Endodermal cell (in vitro differentiated cells): ENCODE measurements around the gene AXIN1. TPM values are rescaled to one million over a fixed set of nuclear protein-coding genes. Genes with fewer than 3 reads are reported as not detected.

Experiments used
- DNase-seq: peaks from one replicate; pipeline ENCODE4 v3.0.0-alpha.2; 2017
- H3K27ac ChIP-seq: 2 replicates; pipeline ENCODE4 v1.5.1; 2013; ENCODE audit warnings: mild to moderate bottlenecking, low read depth, low read length, moderate library complexity
- H3K27me3 ChIP-seq: 2 replicates; pipeline ENCODE4 v1.6.1; 2013; ENCODE audit warnings: mild to moderate bottlenecking, low read length, moderate library complexity; ENCODE audit not compliant: insufficient read depth, control insufficient read depth, poor library complexity, severe bottlenecking
- H3K36me3 ChIP-seq: 2 replicates; pipeline ENCODE4 v1.7.0; 2013; ENCODE audit warnings: mild to moderate bottlenecking, low read length, moderate library complexity; ENCODE audit not compliant: control insufficient read depth, insufficient read depth
- H3K4me1 ChIP-seq: one replicate; pipeline ENCODE4 v1.7.0; 2013; ENCODE audit warnings: low read length; ENCODE audit not compliant: control insufficient read depth, insufficient read depth
- H3K4me3 ChIP-seq: 2 replicates; pipeline ENCODE4 v1.5.1; 2013; ENCODE audit warnings: mild to moderate bottlenecking, low read length, moderate library complexity
- H3K9ac ChIP-seq: 2 replicates; pipeline ENCODE4 v1.6.1; 2013; ENCODE audit warnings: mild to moderate bottlenecking, low read length, moderate library complexity; ENCODE audit not compliant: poor library complexity, severe bottlenecking; ENCODE audit errors: extremely low read depth
- H3K9me3 ChIP-seq: 2 replicates; pipeline ENCODE4 v1.6.1; 2013; ENCODE audit warnings: mild to moderate bottlenecking, low read length, moderate library complexity; ENCODE audit not compliant: control insufficient read depth
- H3K27ac Mint-ChIP-seq: 2 replicates; pipeline ENCODE4 v1.8.0; 2020; ENCODE audit warnings: mixed read lengths
- H3K27me3 Mint-ChIP-seq: 2 replicates; pipeline ENCODE4 v1.8.0; 2021; ENCODE audit warnings: mild to moderate bottlenecking, mixed read lengths; ENCODE audit not compliant: insufficient read depth
- H3K36me3 Mint-ChIP-seq: 2 replicates; pipeline ENCODE4 v1.8.0; 2020; ENCODE audit warnings: low read depth, mixed read lengths
- H3K4me1 Mint-ChIP-seq: 2 replicates; pipeline ENCODE4 v1.8.0; 2020; ENCODE audit warnings: mixed read lengths
- H3K4me3 Mint-ChIP-seq: 2 replicates; pipeline ENCODE4 v1.8.0; 2020; ENCODE audit warnings: mild to moderate bottlenecking, moderate library complexity, mixed read lengths
- H3K9me3 Mint-ChIP-seq: 2 replicates; pipeline ENCODE4 v1.8.0; 2020; ENCODE audit warnings: mild to moderate bottlenecking, mixed read lengths
- WGBS, 2 experiments: methylation state at CpG; one replicate each; pipeline versions ENCODE4 v1.1.5 to v1.1.7; 2013; ENCODE audit warnings: missing lambda C conversion rate in 2 of 2, mixed read lengths in 1 of 2; ENCODE audit not compliant: insufficient coverage in 1 of 2, insufficient read length in 1 of 2; 5-methylcytosine and 5-hydroxymethylcytosine counted together
- total RNA-seq, 2 donors: library from RNA; stranded (reverse); fragmentation: NEBNext Ultra II Directional in 1 of 2; extraction: Animal tissue kit (Norgen Biotek cat#: 25700) in 1 of 2; gene quantifications; 2 replicates in 1 of 2; 3 replicates in 1 of 2; pipeline ENCODE4 v1.2.1, GENCODE V29; 2021
- TF ChIP-seq, protein P1 (sequence below): fragments of 200-600 bp; sonication (generic); conservative IDR thresholded peaks from 2 replicates; pipeline ENCODE4 v1.5.0; 2021; ENCODE audit warnings: antibody characterized with exemption, mild to moderate bottlenecking

Gene AXIN1
- total RNA-seq, 2 donors from 2014 or later, result 36.5 to 37.3 TPM

DNA sequence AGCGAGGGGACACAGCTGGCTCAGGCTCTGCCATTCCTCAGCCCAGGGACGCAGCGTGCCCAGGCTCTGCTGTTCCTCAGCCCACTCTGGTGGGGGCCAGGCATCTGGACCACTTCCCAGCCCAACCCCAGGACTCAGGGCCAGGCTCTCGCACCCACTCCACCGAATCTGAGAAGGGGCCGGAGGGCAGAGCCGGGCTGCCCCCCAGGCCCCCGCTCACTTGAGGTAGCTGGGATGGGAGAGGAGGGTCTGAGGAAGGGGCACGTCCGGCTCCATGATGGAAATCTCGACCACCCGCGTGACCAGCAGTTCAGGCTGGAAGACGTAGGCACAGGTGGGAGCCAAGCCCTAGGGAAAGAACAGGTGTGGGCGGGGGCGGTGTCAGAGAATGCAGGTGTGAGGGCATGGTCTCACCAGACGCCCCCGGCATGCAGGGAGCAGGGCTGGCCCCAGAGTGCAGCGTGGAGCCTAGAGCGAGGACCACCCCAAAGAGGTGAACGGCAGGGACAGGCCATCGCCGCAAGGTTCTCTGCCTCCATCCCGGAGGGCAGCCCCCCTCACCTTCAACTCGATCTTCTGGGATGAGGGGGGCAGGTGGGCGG, 24.4 kb upstream of the AXIN1 start:
- H3K4me3 ChIP-seq, result no peak overlapping the region
- no peak overlapping the region for H3K27ac ChIP-seq
- H3K27me3 ChIP-seq, result no peaks in the 10 kb centered on the region
- Mint-ChIP-seq H3K36me3 (peaks cover 13% of the 10 kb centered on the region), H3K27ac (no peak overlapping the region), H3K4me1 (peaks cover 10% of the 10 kb centered on the region), H3K9me3 (no peaks in the 10 kb centered on the region), H3K27me3 (no peaks in the 10 kb centered on the region), H3K4me3 (no peak overlapping the region)
- H3K9me3 ChIP-seq, result no peaks in the 10 kb centered on the region
- H3K36me3 ChIP-seq, result peaks cover 22% of the 10 kb centered on the region
- H3K9ac ChIP-seq, result no peak overlapping the region
- TF ChIP-seq, protein P1, sequence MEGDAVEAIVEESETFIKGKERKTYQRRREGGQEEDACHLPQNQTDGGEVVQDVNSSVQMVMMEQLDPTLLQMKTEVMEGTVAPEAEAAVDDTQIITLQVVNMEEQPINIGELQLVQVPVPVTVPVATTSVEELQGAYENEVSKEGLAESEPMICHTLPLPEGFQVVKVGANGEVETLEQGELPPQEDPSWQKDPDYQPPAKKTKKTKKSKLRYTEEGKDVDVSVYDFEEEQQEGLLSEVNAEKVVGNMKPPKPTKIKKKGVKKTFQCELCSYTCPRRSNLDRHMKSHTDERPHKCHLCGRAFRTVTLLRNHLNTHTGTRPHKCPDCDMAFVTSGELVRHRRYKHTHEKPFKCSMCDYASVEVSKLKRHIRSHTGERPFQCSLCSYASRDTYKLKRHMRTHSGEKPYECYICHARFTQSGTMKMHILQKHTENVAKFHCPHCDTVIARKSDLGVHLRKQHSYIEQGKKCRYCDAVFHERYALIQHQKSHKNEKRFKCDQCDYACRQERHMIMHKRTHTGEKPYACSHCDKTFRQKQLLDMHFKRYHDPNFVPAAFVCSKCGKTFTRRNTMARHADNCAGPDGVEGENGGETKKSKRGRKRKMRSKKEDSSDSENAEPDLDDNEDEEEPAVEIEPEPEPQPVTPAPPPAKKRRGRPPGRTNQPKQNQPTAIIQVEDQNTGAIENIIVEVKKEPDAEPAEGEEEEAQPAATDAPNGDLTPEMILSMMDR, result no peak
- peaks cover 14% of the 10 kb centered on the region for H3K4me1 ChIP-seq
- DNase-seq, result no peak
- WGBS, 2 experiments, result 95 to 97% methylated on average over 15 to 26 of the region's 26 CpGs

DNA sequence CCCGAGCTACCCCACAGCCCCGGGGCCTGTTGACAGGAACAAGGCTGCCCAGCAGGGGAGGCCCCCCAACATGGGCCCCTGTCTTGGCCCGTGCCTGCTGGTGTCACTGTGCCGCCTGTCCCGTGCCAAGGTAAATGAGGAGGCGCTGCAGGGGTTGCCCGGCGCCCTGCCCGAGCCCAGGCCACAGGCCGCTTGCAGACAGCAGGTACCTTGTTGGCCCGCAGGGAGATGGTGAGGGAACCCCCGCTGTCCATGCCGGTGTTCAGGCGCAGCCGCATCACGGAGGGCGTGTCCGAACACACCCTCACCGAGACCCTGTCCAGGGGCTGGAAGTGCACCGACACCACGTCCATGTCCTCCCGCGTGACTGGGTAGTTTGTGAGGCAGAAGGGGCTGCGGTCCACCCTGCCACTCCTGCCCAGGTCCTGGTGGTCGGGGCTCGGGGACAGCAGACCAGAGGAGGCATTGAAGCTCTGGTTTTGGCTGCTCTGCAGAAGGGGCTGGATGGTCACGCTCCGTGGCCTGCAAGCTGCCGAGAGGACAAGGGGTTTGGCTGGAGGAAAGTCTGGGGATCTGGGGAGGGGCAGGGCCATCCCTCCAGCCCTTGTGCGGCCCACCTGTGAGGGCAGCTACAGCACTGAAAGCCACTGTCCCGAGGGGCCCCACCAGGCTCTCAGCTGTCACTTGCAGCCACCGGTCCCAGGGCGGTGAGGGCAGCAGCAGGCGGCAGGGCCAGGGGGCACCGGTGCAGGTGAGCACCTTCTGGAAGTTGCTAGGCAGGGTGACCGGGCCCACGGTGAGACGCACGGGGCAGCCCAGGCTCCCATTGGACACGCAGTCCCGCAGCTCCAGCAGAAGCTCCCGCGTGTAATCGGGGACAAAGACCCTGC, 23.6 kb upstream of the AXIN1 start:
- H3K4me1 ChIP-seq, result peaks cover 14% of the 10 kb centered on the region
- Mint-ChIP-seq H3K4me1 (peaks cover 10% of the 10 kb centered on the region), H3K27me3 (no peaks in the 10 kb centered on the region), H3K27ac (no peak overlapping the region), H3K9me3 (no peaks in the 10 kb centered on the region), H3K4me3 (no peak overlapping the region), H3K36me3 (peaks cover 13% of the 10 kb centered on the region)
- H3K36me3 ChIP-seq, result peaks cover 22% of the 10 kb centered on the region
- no peak overlapping the region for H3K4me3 ChIP-seq
- no peak overlapping the region for H3K27ac ChIP-seq
- TF ChIP-seq, protein P1, result no peak
- WGBS, 2 experiments, result 96 to 98% methylated on average over 38 to 44 of the region's 44 CpGs
- no peaks in the 10 kb centered on the region for H3K27me3 ChIP-seq
- DNase-seq, result no peak
- H3K9me3 ChIP-seq, result no peaks in the 10 kb centered on the region
- H3K9ac ChIP-seq, result no peak overlapping the region

DNA sequence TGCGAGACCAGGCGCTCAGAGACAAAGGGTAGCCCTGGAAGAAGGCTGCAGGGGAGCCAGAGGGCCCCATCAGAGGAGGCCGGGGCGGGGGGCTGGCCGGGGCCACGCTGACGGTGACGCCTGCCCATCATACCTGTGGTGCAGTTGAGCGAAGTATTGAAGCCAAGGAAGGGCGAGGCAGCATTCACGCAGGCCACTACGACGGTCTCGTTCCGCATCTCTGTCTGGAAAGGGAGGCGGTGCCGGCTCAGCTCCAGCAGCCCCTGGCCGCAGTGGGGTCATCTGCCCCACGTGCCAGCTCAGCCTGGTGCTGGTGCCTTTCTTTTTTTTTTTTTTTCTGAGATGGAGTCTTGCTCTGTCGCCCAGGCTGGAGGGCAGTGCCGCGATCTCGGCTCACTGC, 22.7 kb upstream of the AXIN1 start:
- peaks cover 13% of the 10 kb centered on the region for H3K36me3 Mint-ChIP-seq
- no peaks in the 10 kb centered on the region for H3K9me3 ChIP-seq
- no peak for DNase-seq
- no peak overlapping the region for H3K4me3 ChIP-seq
- H3K27ac ChIP-seq, result no peak overlapping the region
- no peak overlapping the region for H3K27ac Mint-ChIP-seq
- TF ChIP-seq, protein P1, result no peak
- no peaks in the 10 kb centered on the region for H3K27me3 Mint-ChIP-seq
- no peak overlapping the region for H3K9ac ChIP-seq
- WGBS, 2 experiments, result 92 to 97% methylated on average over 19 to 23 of the region's 23 CpGs
- H3K27me3 ChIP-seq, result no peaks in the 10 kb centered on the region
- peaks cover 14% of the 10 kb centered on the region for H3K4me1 ChIP-seq
- no peak overlapping the region for H3K4me3 Mint-ChIP-seq
- peaks cover 13% of the 10 kb centered on the region for H3K4me1 Mint-ChIP-seq
- H3K36me3 ChIP-seq, result peaks cover 22% of the 10 kb centered on the region
- no peaks in the 10 kb centered on the region for H3K9me3 Mint-ChIP-seq
